Mucosa of gallbladder (tissue), 1 donor: ENCODE data around the gene ARL6IP1. TPM values are rescaled to one million over a fixed set of nuclear protein-coding genes. Genes with fewer than 3 reads are reported as not detected.
"Not testable (repeated sequence)": the region's sequence is repeated elsewhere in the genome, so short reads cannot be mapped to it uniquely, and the experiment has no call there.

Experiments used
- DNase-seq: peaks from one replicate; pipeline ENCODE4 v3.0.0-alpha.2; 2020; ENCODE audit warnings: low spot score
- total RNA-seq: library from RNA; stranded (reverse); gene quantifications from one replicate; pipeline ENCODE4 v1.2.1, GENCODE V29; 2021
- donor health status: DM: no; HTN: no; CAD: no.

ARL6IP1 gene
- total RNA-seq, 1 donor from 2014 or later: 154 TPM

DNA sequence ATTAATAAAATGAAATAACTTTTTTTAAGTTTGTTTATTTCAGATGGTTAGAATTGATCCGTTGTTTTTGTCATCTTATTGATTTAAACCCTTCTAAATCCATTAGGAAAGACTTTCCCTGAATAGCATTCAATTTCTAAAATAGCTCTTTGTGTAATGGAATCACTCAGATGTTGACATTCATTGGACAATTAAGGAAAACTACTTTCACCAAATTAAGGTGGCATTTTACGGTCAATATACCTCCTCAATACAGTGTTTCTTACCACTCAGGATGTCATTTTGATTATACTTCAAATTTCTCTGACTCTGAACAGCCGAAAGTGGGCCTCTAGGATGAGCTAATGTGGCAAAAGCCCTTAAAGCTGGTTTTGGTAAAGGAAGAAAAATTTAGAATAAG lies 1.8 kb downstream of the ARL6IP1 start:
- DNase-seq: no peak

DNA sequence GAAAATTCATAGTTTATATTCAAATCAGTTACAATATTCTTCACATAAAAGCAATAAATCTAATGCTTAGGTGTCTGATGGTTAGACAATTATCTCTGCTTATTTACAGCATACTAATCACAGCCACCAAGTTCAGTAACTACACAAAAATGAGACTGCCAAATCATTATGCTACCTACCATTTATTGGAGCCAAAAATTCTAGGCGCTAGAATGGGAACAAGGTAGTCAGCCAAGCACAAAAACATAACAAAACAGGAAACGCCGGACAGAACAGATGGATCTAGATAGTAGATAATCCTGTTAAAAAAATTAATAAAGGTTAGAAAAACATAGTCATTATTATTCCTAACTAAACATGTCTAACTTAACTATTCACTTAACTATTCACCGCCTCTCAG lies 3.6 kb downstream of the ARL6IP1 start:
- DNase-seq: no peak

DNA sequence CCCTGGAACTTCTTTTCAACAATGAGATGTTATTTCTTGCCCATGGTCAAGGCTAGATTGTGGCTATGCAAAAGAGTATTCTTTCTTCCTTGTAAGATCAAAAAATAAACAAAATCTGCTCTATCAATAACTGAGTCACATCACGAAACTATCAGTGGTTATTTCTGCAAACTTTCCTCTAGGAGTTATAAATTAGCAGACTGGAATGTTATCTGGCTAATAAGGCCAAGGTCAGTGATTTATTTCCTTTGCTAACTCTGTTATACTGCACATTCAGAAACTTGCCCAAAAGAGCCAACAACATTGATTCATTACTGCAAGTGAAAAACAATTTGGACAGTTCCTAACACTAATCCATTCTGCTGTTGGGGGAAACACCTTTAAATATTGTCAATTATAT lies 5.0 kb downstream of the ARL6IP1 start:
- no peak for DNase-seq

DNA sequence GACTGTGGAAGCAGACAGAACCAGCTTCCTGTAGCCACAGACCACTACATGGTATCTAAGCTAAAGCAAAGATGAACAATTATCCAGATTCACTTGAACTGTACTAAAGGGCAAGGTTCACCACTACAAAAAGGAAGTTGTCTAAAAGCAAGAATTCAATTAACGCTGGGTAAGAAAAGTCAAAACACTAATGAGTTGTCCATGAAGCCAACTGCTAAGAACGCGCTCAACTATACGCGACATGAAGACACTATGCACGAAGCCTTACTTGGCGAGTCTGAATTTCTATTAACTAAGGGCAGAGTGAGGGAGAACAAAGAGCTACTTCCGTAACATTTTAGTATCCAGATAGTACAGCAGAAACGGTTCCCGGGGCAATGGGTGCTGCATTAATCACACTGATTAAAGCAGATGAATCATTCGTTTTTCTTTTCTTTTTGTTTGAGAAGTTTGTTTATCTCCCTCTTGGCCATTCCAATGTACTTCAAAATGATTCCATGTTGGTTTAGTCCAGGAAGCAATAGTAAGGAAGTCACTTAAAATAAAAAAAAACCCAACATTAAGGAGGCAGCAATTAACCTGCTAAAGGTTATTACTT lies 8.4 kb downstream of the ARL6IP1 start:
- DNase-seq: no peak

DNA sequence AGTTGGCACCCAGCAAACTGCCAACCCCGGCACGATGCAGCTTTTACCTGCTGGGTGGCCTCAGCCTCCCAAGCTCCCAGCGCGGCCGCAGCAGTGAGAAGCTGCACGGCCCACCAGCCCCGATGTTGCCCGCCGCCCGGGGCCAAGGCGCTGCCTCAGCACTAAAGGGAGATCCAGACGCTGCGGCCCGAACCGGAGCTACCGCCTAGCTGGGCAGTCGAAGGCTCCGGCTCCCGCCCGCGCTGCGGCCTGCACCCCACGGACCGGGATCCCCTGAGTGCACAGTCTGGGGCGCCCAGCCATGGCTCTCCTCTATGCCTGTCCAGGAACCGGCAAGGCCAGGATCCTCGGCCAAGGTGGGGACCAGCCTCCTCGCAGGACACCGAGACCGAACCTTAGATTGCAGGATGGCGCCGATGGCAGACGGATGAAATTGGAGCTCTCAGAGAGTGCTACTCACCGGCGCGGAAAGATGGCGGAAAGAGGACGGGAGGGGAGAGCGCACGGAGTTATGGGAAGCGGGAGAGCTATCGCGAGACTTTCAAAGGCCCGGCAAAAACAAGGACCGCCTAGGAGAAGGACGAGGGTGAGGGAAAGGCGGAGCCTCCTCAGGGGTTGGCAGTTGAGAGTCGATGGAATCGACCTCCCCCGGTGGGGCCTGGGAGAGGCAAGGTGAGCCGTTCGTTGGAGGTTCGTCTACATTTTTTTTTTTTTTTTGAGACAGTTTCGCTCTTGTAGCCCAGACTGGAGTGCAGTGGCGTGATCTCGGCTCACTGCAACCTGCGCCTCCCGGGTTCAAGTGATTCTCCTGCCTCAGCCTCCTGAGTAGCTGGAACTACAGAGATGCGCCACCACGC lies 11.3 kb downstream of the ARL6IP1 start, which contains the start of gene RPS15A:
Gene RPS15A, minus strand, starts transcription at position 485 of the 857 bp plus-strand sequence. CDS start 1,221 bp downstream, outside the sequence.
- DNase-seq: peak; percentile 97

DNA sequence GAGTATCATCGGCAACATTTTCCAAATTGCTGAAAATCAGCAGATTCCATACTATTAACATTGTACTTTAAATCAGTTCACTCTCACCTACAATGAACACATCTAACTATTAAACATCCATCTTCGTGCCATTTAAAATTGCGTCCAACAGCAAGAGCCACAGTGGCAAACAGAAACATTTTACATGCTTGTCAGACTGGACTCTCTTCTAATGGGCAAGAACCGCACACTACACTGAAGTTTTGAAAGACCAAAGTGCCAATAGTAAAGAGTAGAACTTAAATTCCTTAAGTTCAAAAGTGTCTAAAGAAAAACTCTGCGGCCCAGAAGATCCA lies 11.9 kb downstream of the ARL6IP1 start:
- DNase-seq: no peak

DNA sequence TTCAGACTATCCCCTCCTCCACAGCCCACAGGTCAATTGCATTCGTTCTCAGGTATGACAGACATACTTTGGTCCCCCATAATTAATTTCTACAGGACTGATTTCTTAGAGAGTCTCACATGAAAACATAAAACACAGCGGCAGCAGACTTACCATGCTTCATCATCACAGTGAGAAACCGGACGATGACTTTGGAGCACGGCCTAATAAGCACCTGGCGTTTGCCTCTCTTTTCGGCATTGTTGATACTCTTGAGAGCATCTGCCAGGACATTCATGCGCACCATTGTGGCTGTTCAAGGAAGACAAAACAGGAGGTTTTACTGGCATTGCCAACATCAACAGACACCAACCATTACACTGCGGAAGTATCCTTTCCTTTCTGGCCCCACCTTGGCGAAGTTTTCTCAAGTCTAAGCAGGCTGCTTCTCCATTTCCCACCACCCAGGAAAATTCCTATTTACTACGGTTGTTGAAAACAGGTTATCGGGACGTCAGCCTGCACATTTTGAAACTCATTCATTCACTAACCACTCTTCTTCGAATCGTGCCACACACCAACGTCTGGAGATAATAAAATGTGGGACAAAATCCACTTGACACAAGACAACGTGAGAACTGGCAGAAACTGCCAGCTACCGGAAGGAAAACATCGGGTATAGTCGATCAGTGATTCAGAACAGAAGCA lies 12.4 kb downstream of the ARL6IP1 start:
- DNase-seq: no peak

DNA sequence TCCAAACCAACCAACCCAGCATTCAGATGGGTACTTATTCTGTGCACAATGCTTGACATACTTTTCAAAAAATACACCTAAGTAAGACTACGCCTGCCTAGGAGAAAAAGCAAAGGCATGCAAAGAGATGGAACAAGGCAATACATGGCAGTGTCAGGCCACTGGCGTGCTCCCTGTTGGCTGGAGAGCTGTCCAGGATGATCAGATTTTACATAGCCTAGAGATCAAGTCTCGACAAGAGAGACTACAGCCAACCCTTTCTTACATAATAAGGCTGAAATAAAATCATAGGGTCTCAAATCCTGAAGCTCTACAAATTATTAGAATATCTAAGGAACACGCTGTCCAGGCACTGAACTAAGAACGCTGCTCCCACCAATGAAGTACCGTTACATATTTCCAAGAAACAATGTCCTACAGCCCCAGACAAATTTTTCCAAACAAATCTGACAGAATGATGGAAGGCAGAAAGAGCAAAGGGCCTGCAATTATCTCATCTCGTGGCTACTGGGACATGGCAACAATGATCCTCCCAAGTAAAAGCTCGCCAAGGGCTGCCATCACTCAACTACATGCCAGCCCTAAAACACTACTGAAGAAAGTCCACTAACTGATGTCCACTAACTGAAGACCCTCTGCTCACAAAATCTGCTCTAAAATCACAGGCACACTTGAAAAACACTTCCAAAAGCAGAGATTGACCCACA lies 16.3 kb downstream of the ARL6IP1 start:
- no peak for DNase-seq

DNA sequence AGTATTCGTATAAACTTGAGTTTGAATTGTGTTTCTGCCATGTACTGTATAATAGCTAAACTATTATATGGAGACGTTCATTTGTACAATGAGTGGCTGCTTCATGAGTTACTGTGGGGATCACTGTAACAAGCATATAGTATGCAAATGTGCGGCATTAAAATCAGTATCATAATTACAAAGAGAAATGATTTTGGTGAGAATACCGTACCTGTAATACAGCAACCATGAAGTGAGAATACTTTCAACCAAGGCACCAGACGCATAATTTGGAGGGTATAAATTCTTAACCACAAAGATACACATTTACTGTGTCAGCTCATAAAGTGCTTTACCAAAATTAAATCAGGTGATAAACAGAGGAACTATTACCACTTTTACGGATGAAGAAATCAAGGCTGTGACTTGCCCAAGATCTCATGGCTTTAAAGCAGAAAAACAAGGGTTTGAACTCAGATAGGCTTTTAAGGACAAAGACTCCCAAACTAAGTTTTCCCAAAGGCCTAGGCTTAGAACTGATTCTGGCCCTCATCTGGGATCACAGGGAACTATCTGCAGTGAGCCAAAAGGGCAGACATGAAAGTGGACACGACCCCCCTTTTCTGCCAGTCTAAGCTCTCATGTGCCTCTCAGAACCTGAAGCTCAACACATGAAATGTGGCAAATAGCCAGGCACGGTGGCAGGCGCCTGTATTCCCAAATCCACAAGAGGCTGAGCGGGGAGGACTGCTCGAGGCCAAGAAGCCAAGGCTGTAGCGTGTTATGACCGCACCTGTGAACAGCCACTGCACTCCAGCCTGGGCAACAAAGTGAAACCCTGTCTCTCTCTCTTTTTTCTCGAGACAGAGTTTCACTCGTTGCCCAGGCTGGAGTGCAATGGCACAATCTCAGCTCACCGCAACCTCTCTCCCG lies 17.7 kb downstream of the ARL6IP1 start:
- DNase-seq: no peak

DNA sequence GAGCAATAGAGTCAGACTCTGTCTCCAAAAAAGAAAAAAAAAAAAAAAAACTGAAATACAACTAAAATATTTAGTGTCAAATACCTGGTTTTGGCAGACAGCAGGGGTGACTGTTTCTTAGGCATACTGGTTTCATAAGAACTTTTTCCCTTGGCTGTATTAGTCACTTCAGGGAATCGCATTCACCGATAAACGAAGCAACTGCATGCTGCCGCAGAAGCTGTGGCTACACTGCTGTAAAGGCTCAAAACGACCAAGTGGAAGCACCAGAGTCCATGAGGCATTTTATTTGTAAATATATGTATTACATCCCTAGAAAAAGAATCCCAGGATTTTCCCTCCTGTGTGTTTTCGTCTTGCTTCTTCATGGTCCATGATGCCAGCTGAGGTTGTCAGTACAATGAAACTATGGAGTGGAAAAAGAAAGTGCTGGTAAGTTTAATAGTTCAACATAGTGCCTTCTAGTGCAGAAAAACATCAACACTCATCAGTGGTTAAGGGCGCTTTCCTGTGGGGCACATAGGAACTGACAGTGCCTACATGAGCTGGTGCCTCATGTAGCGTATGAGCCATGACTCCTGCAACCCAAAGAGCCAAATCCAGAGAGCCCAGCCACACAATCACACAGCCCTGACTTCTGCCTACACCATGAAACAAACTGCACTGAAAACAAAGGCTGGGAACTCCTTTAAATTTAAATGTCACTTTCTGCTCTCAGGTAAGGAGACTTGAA lies 18.5 kb downstream of the ARL6IP1 start:
- no peak for DNase-seq

DNA sequence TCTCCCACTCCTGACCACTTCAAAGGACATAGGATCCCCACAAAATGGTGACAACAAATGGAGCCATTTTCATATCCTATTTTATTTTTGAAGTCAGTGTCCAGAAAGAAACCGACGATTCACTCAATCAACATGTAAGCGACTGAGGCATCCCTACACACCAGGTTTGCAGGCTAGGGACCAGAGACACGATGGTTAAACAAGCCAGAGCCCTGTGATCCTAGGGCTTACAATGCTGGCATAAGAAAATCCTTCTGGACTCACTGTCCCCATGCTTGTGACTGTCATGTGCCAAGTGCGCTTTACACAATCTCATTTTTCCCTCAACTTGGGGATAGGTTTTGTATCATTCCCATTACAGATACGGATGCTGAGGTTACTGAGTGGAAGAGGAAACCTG lies 20.1 kb downstream of the ARL6IP1 start:
- DNase-seq: not testable (repeated sequence)

DNA sequence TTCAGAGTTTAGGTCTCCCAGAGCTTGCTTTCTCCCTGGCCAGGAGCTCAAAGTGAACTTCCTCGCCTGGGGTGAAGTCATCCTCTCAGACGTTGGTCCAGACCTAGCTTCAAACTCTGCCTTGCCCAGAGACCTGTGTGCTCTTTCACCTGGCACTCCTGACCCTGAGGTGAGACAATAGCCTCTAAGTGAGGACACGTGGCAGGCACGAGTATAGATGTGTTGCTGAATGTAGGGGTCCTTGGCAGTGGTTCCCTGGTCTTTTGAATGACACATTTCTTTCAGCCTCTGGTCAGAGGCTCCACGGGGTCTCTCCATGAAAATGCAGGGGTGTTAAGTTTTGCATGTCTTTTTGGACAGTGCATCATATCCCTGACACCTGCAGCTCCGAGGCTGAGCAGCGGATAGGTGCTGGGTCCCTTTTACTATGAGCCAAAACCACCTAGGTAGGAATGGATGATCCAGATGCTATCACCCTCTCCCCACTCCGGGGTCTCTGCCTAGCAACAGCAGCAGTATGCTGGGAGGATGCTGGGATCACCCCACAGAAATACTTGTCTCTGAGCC lies 20.8 kb downstream of the ARL6IP1 start:
- not testable (repeated sequence) for DNase-seq

DNA sequence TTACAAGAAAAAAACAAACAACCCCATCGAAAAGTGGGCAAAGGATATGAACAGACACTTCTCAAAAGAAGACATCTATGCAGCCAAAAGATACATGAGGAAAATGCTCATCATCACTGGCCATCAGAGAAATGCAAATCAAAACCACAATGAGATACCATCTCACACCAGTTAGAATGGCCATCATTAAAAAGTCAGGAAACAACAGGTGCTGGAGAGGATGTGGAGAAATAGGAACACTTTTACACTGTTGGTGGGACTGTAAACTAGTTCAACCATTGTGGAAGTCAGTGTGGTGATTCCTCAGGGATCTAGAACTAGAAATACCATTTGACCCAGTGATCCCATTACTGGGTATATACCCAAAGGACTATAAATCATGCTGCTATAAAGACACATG lies 23.7 kb downstream of the ARL6IP1 start:
- DNase-seq: not testable (repeated sequence)

DNA sequence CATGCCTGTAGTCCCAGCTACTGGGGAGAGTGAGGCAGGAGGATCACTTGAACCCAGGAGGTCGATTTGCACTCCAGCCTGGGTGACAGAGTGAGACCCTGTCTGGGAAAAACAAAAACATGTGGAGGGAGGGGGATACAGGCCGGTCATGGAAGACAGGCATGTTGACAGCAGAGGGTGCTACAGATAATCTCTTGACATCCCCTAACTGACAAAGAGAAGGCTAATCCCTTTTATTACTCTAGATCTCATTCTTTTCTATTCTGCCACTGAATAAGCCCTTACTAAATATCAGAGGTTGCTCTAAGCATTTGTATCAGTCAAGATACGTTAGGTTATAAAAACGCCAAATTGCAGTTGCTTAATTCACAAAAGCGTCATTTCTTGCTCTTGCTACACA lies 25.0 kb downstream of the ARL6IP1 start:
- not testable (repeated sequence) for DNase-seq

DNA sequence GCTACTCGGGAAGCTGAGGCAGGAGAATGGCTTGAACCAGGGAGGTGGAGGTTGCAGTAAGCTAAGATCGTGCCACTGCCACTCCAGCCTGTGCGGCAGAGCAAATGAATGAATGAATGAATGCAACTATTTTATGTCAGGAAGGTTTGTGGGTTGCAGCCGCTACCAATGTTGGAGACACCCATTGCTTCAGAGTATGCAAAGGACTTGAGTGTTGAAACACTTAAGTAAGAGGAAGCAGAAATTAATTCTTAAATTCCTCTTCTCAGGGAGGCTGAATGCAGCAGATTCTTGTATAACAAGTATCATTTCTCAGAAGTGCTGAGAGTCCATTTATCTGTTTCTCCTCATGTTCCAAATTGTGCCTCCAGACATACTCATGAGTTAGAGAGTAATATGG lies 26.7 kb downstream of the ARL6IP1 start:
- not testable (repeated sequence) for DNase-seq

DNA sequence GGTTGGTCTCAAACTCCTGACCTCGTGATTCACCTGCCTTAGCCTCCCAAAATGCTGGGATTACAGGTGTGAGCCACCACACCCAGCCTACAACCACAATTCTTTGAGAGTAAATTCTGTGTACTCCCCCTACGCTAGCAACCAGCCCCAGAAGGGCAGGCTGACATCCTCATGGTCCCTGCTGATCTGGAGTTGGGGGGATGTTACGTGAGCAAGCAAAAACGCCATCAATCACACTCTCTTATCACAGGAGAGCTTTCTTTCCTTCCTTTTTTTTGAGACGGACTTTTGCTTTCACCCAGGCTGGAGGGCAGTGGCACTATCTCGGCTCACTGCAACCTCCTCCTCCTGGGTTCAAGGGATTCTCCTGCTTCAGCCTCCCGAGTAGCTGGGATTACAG lies 29.2 kb downstream of the ARL6IP1 start:
- not testable (repeated sequence) for DNase-seq

DNA sequence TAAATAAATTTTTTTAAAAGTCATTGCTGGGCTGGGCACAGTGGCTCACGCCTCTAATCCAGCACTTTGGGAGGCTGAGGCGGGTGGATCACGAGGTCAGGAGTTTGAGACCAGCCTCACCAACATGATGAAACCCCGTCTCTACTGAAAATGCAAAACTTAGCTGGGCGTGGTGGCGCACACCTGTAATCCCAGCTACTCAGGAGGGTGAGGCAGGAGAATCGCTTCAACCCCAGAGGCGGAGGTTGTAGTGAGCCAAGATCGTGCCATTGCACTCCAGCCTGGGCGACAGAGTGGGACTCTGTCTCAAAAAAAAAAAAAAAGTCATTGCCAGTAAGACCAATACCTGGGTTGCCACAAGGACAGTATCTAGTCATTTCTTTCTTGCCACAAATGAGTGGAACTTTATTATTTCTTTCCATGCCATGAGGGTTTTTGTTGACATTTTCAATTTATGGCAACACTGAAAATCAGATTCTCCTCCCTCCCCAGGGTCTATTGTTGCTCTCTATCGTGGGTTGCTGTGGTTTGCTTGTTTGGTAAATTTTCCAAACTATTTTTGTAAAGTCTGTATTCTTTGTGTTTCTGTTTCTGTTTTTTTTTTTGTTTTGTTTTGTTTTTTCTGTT lies 30.9 kb downstream of the ARL6IP1 start:
- DNase-seq: not testable (repeated sequence)

DNA sequence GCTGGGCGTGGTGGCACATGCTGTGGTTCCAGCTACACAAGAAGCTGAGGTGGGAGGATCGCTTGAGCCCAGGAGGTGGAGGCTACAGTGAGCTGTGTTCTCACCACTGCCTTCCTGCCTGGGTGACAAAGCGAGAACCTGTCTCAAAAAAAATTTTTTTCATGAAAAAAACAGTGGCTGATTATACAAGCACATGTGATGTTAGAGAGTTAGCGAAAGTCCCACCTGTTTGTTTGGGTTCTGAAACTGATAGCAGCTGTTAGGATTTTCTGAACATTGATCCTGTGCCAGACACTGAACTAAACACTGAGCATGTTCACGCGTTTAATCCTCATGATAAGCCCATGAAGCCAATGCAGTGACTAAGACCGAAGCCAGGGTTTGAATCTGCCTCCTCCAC lies 34.1 kb downstream of the ARL6IP1 start:
- not testable (repeated sequence) for DNase-seq

DNA sequence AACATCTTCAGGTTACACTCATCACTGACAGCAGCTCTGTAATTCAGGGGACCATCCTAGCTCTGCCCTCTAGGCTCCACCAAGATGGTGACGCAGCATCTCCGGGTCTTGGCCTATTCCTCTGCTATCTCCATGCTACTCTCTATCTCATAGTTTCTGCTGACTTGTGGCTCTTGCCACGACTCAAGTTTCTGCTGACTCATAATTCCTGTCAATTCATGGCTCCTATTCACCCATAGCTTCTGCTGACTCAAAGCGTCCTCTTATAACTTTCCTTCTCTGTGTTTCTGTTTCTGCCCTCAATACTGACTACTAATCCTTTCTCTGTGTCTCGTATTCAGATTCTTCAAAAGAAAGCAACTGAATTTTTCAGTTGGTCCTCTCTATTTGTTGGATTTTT lies 38.6 kb downstream of the ARL6IP1 start:
- not testable (repeated sequence) for DNase-seq
